GM10248 (cell line): ENCODE data around the gene ZNF19.

Experiments used
- CTCF ChIA-PET: fragments of 300-600 bp; sonication (Branson Sonifier 250); formaldehyde crosslinking; extraction: SDS; loops from one replicate; lab custom pipeline; 2021; ENCODE audit warnings: antibody characterized with exemption; lab: Yijun Ruan, JAX
- POLR2A ChIA-PET: fragments of 350-650 bp; sonication (Branson Sonifier 250); formaldehyde crosslinking; extraction: SDS; loops from one replicate; lab custom pipeline; 2020; ENCODE audit warnings: antibody characterized with exemption; lab: Yijun Ruan, JAX
- DNase-seq: peaks from one replicate; pipeline ENCODE4 v3.0.0; 2012; ENCODE audit errors: extremely low spot score
- CTCF ChIP-seq: IDR thresholded peaks from 2 replicates; pipeline ENCODE4 v1.5.1; 2012; ENCODE audit warnings: mild to moderate bottlenecking, low read depth; ENCODE audit errors: extremely low read depth, missing control alignments, control extremely low read depth

The ZNF19 gene

DNA sequence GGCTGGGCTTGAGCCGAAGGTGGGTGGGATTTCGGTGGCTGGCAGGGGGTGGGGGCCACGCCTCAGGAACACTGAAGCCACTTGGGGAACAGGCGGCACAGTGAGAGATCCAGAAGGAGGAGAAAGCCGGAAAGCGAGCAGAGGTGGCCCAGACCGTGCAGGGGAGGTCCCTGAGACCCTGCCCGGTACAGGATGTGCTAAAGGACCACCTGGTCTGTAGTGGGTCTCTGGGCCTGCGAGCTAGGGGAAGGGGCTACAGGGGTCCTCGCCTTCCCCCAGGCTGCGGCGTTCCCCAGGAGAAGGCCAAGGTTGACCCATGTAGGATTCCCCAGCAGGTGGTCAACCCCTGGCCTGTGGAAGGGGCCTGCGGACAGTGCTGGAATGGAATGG, 47.1 kb downstream of the ZNF19 start, which contains the start of gene TLE7:
Gene TLE7 (minus strand): TSS at position 4 of the 390 bp plus-strand sequence. CDS start 8,730 bp downstream, outside the sequence.
- ChIA-PET POLR2A (no interaction called here), CTCF (no interaction called here)
- DNase-seq = no peak
- TF ChIP-seq CTCF = no peak

DNA sequence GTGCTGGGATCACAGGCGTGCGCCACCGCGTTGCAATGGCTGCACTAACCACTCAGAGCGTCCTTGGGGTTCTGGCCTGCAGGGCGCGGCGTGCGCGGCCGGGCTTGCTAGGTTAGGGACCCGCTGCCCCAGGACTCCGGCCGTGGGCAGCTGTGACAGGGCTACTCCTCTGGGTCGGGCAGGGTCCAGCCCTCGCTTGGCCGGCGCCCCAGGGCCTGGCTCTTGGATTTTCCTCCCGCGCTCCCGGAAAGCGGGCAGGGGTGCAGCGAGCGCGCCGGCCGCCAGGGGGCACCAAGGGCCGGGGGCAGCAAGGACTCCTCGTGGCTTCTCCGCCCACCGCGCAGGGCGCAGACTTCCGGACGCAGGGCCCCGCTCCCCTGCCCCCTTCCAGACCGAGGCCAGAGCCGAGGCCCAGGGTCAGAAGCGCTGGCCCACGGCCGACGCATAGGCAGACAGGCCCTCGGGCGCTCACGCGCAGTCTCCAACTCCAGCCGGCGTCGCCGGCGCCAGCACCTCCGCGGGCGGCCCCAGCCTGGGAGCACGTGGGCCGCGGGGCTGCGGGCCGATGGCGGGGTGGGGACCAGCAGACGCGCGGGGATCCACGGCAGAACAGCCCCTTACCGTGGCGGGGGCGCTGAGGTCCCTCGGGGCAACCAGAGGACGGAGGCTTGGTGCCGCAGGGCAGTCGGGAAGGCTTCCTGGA, 47.6 kb downstream of the ZNF19 start:
- no peak for DNase-seq
- no peak for TF ChIP-seq CTCF
- CTCF ChIA-PET = no interaction called here
- POLR2A ChIA-PET = no interaction called here

- TF ChIP-seq CTCF = no peak
- ChIA-PET CTCF (interaction anchor here (0.9 to 1.9 kb wide), 6 partner anchors 9 to 61 kb away, joined by 3 to 10 read pairs (median 3); no protein-coding TSS in a partner anchor), POLR2A (no interaction called here)
- DNase-seq = peak; percentile 67
Measured at GRCh38 chr16:71440669-71441347, 48.3 kb downstream of the ZNF19 start.

DNA sequence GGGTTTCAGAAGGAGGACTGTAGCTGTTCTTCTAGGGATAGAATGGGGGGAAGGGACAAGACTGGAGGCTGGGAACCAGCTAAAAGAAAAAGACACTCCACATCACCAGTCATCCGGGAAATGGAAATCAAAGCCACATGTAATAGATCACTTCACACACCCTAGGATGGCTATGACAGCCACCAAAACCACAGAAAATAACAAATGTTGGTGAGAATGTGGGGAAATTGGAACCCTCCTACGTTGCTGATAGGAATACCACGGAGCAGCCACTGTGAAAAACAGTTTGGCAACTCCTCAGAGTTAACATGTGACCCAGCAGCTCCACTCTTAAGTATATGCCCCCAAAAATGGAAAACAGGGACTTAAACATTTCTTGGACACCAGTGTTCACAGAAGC, 49.6 kb downstream of the ZNF19 start:
- ChIA-PET CTCF (interaction anchor here (0.9 to 1.9 kb wide), 8 partner anchors 10 to 172 kb away, joined by 3 to 10 read pairs (median 3); no protein-coding TSS in a partner anchor), POLR2A (no interaction called here)
- no peak for DNase-seq
- no peak for TF ChIP-seq CTCF

- POLR2A ChIA-PET = no interaction called here
- CTCF ChIA-PET = interaction anchor here (1.2 to 2.0 kb wide), 3 partner anchors 9 to 63 kb away, joined by 3 to 6 read pairs (median 3); no protein-coding TSS in a partner anchor
- no peak for TF ChIP-seq CTCF
- no peak for DNase-seq
Measured at GRCh38 chr16:71436473-71436872, 52.7 kb downstream of the ZNF19 start.

DNA sequence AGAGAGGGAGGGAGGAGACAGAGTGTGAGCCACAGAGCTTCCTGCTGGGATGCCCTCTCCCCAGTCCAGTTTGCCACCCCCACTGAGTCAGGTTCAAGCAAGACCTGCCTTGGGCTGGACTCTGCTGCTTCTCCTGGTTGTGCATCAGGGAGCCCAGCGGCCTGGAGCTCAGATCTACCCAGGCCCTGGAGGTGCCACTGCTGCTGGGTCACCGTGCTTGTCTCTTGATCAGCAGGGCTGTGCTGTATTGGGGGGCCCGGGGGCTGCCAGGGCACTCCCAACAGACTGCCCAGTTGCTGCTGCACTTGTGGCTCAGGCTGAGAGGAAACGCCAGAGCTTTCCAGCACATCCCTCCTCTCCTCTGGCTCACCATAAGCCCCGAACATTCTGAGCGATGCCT, 56.2 kb downstream of the ZNF19 start:
- ChIA-PET POLR2A (no interaction called here), CTCF (interaction anchor here (1.1 to 2.2 kb wide), 6 partner anchors 11 to 178 kb away, joined by 3 to 11 read pairs (median 5); no protein-coding TSS in a partner anchor)
- DNase-seq = peak; percentile 7

More for the DNA sequence above, 56.2 kb downstream of the ZNF19 start:
- no peak for TF ChIP-seq CTCF
